Lower lobe of right lung (tissue), 2 donors: ENCODE measurements around the gene HERC3. TPM values are rescaled to one million over a fixed set of nuclear protein-coding genes. Genes with fewer than 3 reads are reported as not detected.

Source experiments
- ATAC-seq, 2 donors: fragments of 200-7000 bp; cut with Tn5 transposase; one replicate each; pipeline ENCODE4 v1.9.1; 2020 to 2022; ENCODE audit warnings: mild to moderate bottlenecking in 2 of 2, moderate library complexity in 2 of 2
- DNase-seq: peaks from one replicate; pipeline ENCODE4 v3.0.0-alpha.2; 2020
- H3K27ac ChIP-seq: fragments of 200-600 bp; one replicate; pipeline ENCODE4 v1.8.0; 2022
- H3K27me3 ChIP-seq: fragments of 200-600 bp; one replicate; pipeline ENCODE4 v1.8.0; 2022; ENCODE audit warnings: low read depth
- H3K36me3 ChIP-seq: fragments of 200-600 bp; one replicate; pipeline ENCODE4 v1.8.0; 2022; ENCODE audit warnings: mild to moderate bottlenecking
- H3K4me1 ChIP-seq: fragments of 200-600 bp; one replicate; pipeline ENCODE4 v1.8.0; 2022
- H3K4me3 ChIP-seq: fragments of 200-600 bp; one replicate; pipeline ENCODE4 v1.8.0; 2022; ENCODE audit warnings: mild to moderate bottlenecking
- H3K9me3 ChIP-seq: fragments of 200-600 bp; one replicate; pipeline ENCODE4 v1.8.0; 2022
- intact Hi-C: fragments of 100-400 bp; cut with DNase I; formaldehyde crosslinking; loops from one replicate; pipeline ENCODE4 v1.11.0; 2022
- total RNA-seq: library from RNA; stranded (reverse); fragmentation: NEBNext Ultra II Directional; extraction: Animal tissue kit (Norgen Biotek cat#: 25700); gene quantifications from one replicate; pipeline ENCODE4 v1.2.1, GENCODE V29; 2021
- TF ChIP-seq, protein P1 (sequence below): fragments of 200-600 bp; IDR thresholded peaks from one replicate; pipeline ENCODE4 v1.8.0; 2022; ENCODE audit warnings: antibody characterized with exemption, mild to moderate bottlenecking
- donor health status: DM: no; HTN: yes; CAD: no; lungs with severe emphysema.

Gene HERC3
- total RNA-seq, 1 donor from 2014 or later, result 54.1 TPM

GRCh38 chr4:88705805-88706492, 113.7 kb downstream of the HERC3 start:
- DNase-seq, result no peak
- peak in 1 of 2 donors; percentile 17 for ATAC-seq
- H3K4me3 ChIP-seq, result no peak overlapping the region
- no peaks in the 10 kb centered on the region for H3K9me3 ChIP-seq
- TF ChIP-seq, protein P1, sequence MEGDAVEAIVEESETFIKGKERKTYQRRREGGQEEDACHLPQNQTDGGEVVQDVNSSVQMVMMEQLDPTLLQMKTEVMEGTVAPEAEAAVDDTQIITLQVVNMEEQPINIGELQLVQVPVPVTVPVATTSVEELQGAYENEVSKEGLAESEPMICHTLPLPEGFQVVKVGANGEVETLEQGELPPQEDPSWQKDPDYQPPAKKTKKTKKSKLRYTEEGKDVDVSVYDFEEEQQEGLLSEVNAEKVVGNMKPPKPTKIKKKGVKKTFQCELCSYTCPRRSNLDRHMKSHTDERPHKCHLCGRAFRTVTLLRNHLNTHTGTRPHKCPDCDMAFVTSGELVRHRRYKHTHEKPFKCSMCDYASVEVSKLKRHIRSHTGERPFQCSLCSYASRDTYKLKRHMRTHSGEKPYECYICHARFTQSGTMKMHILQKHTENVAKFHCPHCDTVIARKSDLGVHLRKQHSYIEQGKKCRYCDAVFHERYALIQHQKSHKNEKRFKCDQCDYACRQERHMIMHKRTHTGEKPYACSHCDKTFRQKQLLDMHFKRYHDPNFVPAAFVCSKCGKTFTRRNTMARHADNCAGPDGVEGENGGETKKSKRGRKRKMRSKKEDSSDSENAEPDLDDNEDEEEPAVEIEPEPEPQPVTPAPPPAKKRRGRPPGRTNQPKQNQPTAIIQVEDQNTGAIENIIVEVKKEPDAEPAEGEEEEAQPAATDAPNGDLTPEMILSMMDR, result no peak
- H3K27ac ChIP-seq, result no peak overlapping the region
- peaks cover 65% of the 10 kb centered on the region for H3K36me3 ChIP-seq
- H3K27me3 ChIP-seq, result no peaks in the 10 kb centered on the region
- intact Hi-C loops, result no loop called here
- peaks cover 5% of the 10 kb centered on the region for H3K4me1 ChIP-seq

- intact Hi-C loops, result no loop called here
- ATAC-seq, result peak; percentile 78 to 89
- no peak overlapping the region for H3K4me3 ChIP-seq
- no peaks in the 10 kb centered on the region for H3K27me3 ChIP-seq
- no peak for DNase-seq
- H3K9me3 ChIP-seq, result no peaks in the 10 kb centered on the region
- TF ChIP-seq, protein P1, result peak; percentile 46
- peaks cover 67% of the 10 kb centered on the region for H3K36me3 ChIP-seq
- H3K4me1 ChIP-seq, result peaks cover 5% of the 10 kb centered on the region
- no peak overlapping the region for H3K27ac ChIP-seq
These were observed 114.3 kb downstream of the HERC3 start for GRCh38 chr4:88706574-88706973.

- no peaks in the 10 kb centered on the region for H3K27me3 ChIP-seq
- TF ChIP-seq, protein P1, result no peak
- no peak for ATAC-seq
- peaks cover 56% of the 10 kb centered on the region for H3K36me3 ChIP-seq
- intact Hi-C loops, result no loop called here
- no peak overlapping the region for H3K27ac ChIP-seq
- H3K9me3 ChIP-seq, result no peaks in the 10 kb centered on the region
- peaks cover 5% of the 10 kb centered on the region for H3K4me1 ChIP-seq
- no peak overlapping the region for H3K4me3 ChIP-seq
- no peak for DNase-seq
These were observed 117.7 kb downstream of the HERC3 start for GRCh38 chr4:88709989-88710388.

- ATAC-seq (no peak), DNase-seq (no peak)
- TF ChIP-seq, protein P1, result no peak
- no peak overlapping the region for H3K27ac ChIP-seq
- peaks cover under 1% of the 10 kb centered on the region for H3K4me1 ChIP-seq
- peaks cover 15% of the 10 kb centered on the region for H3K9me3 ChIP-seq
- H3K4me3 ChIP-seq, result no peak overlapping the region
- intact Hi-C loops, result no loop called here
- peaks cover 39% of the 10 kb centered on the region for H3K36me3 ChIP-seq
- no peaks in the 10 kb centered on the region for H3K27me3 ChIP-seq
These were observed 121.5 kb downstream of the HERC3 start for GRCh38 chr4:88713782-88714181.

DNA sequence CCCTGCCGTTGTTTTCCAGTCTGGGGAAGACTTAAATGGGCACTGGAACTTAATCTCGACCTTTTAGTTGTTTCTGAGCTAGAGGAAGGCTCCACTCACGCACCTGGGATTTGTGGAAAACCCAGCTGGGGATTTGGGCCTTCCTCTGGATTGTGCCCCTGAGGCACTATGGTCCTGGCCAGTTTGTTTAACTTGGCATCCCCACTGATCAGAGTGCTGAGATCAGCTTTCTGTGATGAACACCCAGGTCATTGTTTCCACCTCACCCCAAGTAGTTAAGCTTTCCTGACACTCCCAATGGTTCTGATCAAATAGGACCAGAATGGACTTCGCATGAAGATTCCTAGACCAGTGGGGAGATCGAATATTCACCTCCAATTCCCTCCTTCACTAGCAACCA, 125.8 kb downstream of the HERC3 start:
- intact Hi-C loops, result no loop called here
- ATAC-seq, result no peak
- no peak for DNase-seq
- TF ChIP-seq, protein P1, result no peak
- Histone ChIP-seq H3K27me3 (no peaks in the 10 kb centered on the region), H3K4me1 (peaks cover 13% of the 10 kb centered on the region), H3K27ac (no peak overlapping the region), H3K36me3 (peaks cover 54% of the 10 kb centered on the region), H3K9me3 (peaks cover 15% of the 10 kb centered on the region), H3K4me3 (no peak overlapping the region)
